Adrenal gland (tissue), 12 donors: ENCODE results near the gene HIP1R. TPM values are rescaled to one million over a fixed set of nuclear protein-coding genes. Genes with fewer than 3 reads are reported as not detected.
A peak's percentile ranks its signal among the peaks of the same experiment; 100 is the strongest.

Source experiments
- DNase-seq, 7 donors: peaks; one replicate each; pipeline ENCODE4 v3.0.0-alpha.2; 2019 to 2020
- H3K27ac ChIP-seq, 5 donors: fragments of 200-600 bp; sonication (generic) in 4 of 5; 1 replicate in 3 of 5; 2 replicates in 2 of 5; pipeline versions ENCODE4 v1.5.1 to v1.8.0; 2016 to 2020; ENCODE audit warnings: mild to moderate bottlenecking in 1 of 5
- H3K27me3 ChIP-seq: fragments of 200-600 bp; 2 replicates; pipeline ENCODE4 v1.8.0; 2021
- H3K36me3 ChIP-seq, 2 donors: fragments of 200-600 bp; replicated peaks in 1 of 2; 1 replicate in 1 of 2; 2 replicates in 1 of 2; pipeline versions ENCODE4 v1.5.1 to v1.8.0; 2018 to 2022
- H3K4me1 ChIP-seq, 2 donors: fragments of 200-600 bp; replicated peaks in 1 of 2; 1 replicate in 1 of 2; 2 replicates in 1 of 2; pipeline versions ENCODE4 v1.5.1 to v1.8.0; 2018 to 2021
- H3K4me3 ChIP-seq, 4 donors: fragments of 200-600 bp; sonication (generic) in 3 of 4; one replicate each; pipeline ENCODE4 v1.5.1; 2016 to 2018
- H3K9me3 ChIP-seq, 3 donors: fragments of 200-600 bp; sonication (generic) in 1 of 3; replicated peaks in 1 of 3; 1 replicate in 2 of 3; 2 replicates in 1 of 3; pipeline versions ENCODE4 v1.5.1 to v1.8.0; 2016 to 2021
- CTCF ChIP-seq, 6 experiments: fragments of 450-650 bp in 4 of 6; fragments of 200-600 bp in 2 of 6; sonication (generic) in 1 of 6; IDR thresholded peaks; 1 replicate in 5 of 6; 2 replicates in 1 of 6; pipeline versions ENCODE4 v1.5.1 to v1.8.0; 2016 to 2021; ENCODE audit warnings: antibody characterized with exemption in 6 of 6, mild to moderate bottlenecking in 2 of 6, moderate library complexity in 1 of 6
- POLR2A ChIP-seq, 2 donors: fragments of 450-650 bp; IDR thresholded peaks; one replicate each; pipeline ENCODE4 v1.6.1; 2017; ENCODE audit warnings: antibody characterized with exemption in 2 of 2, mild to moderate bottlenecking in 2 of 2, moderate library complexity in 1 of 2
- WGBS, 4 donors: extraction: QIAGEN DNeasy Blood & Tissue Kit in 2 of 4; methylation state at CpG; one replicate each; pipeline versions ENCODE4 v1.1.5 to v1.1.7; 2013 to 2017; 5-methylcytosine and 5-hydroxymethylcytosine counted together
- intact Hi-C, 2 donors: fragments of 100-400 bp; cut with DNase I; formaldehyde crosslinking; loops; one replicate each; pipeline versions ENCODE4 v1.14.1 to v1.15.0; 2022 to 2023
- polyA plus RNA-seq, 3 donors: library from polyadenylated mRNA; stranded (reverse); fragments of 200-250 nt in 2 of 3; fragments of 350-450 nt in 1 of 3; fragmentation: Illumina TruSeq in 1 of 3; extraction: RNeasy Lipid Tissue Mini Kit (QIAGEN cat#74804) in 1 of 3; gene quantifications; one replicate each; pipeline ENCODE4 v1.2.3, GENCODE V29; 2013 to 2014
- total RNA-seq, 9 donors: library from RNA; depleted of rRNA in 4 of 9; stranded (reverse); fragments of >200 nt in 4 of 9; fragments of 120-200 nt in 1 of 9; fragmentation: NEBNext Ultra II Directional in 1 of 9; extraction: Animal tissue kit (Norgen Biotek cat#: 25700) in 1 of 9; gene quantifications; one replicate each; pipeline versions ENCODE4 v1.1.0 to v1.2.4, GENCODE V29; 2013 to 2023
- donor health status: healthy with polysubstance abuse.
- donor health status: Bipolar disorder and iron deficiency.
- donor health status: DM: yes; HTN: yes; CAD: no.
- donor health status: DM: no; HTN: no; CAD: no.
- donor health status: DM: no; HTN: no; CAD: no.
- donor health status: DM: yes; HTN: yes; CAD: no.

HIP1R gene
- total and polyA plus RNA-seq, 12 donors, result 21.6 to 107 (median 41.3) TPM

GRCh38 chr12:122843455-122843854, 8.2 kb downstream of the HIP1R start:
- WGBS, 4 donors, result 92 to 99% (median 95%) methylated on average over 4 to 8 of the region's 8 CpGs
- Histone ChIP-seq H3K9me3 (no peaks in the 10 kb centered on the region), H3K27ac (peak overlapping the region in 3 of 5 donors; percentile 96 to 98 (median 98)), H3K4me1 (peaks cover 28 to 34% of the 10 kb centered on the region in 2 donors), H3K36me3 (no peaks in the 10 kb centered on the region), H3K4me3 (no peak overlapping the region), H3K27me3 (no peaks in the 10 kb centered on the region)
- intact Hi-C loops, result no loop called here
- DNase-seq, result peak in 3 of 7 donors; percentile 8 to 21 (median 17)
- TF ChIP-seq POLR2A (IDR thresholded peaks at IDR 0.05) (no peak), CTCF (IDR thresholded peaks at IDR 0.05) (no peak)

- intact Hi-C loops, result no loop called here
- WGBS, 4 donors, result 68 to 89% (median 76%) methylated on average over 3 to 8 of the region's 8 CpGs
Observed at GRCh38 chr12:122844366-122844971, 9.2 kb downstream of the HIP1R start.

GRCh38 chr12:122845041-122845864, 10.0 kb downstream of the HIP1R start:
- intact Hi-C loops, result no loop called here
- DNase-seq, result peak in 5 of 7 donors; percentile 52 to 77 (median 66)
- Histone ChIP-seq H3K36me3 (no peaks in the 10 kb centered on the region), H3K9me3 (no peaks in the 10 kb centered on the region), H3K27ac (peak overlapping the region in 3 of 5 donors; percentile 32 to 98 (median 57)), H3K27me3 (no peaks in the 10 kb centered on the region), H3K4me1 (peaks cover 28 to 34% of the 10 kb centered on the region in 2 donors), H3K4me3 (no peak overlapping the region)
- WGBS, 4 donors, result 66 to 93% (median 68%) methylated on average over 7 to 30 of the region's 30 CpGs
- TF ChIP-seq CTCF (IDR thresholded peaks at IDR 0.05), result no peak
- TF ChIP-seq POLR2A (IDR thresholded peaks at IDR 0.05), result peak in 1 of 2 donors; percentile 50

More at GRCh38 chr12:122844366-122844971, 9.2 kb downstream of the HIP1R start:
- no peaks in the 10 kb centered on the region for H3K36me3 ChIP-seq
- H3K27me3 ChIP-seq, result no peaks in the 10 kb centered on the region
- peaks cover 28 to 34% of the 10 kb centered on the region in 2 donors for H3K4me1 ChIP-seq
- H3K27ac ChIP-seq, result peak overlapping the region in 3 of 5 donors; percentile 32 to 98 (median 57)
- TF ChIP-seq POLR2A (IDR thresholded peaks at IDR 0.05) (no peak), CTCF (IDR thresholded peaks at IDR 0.05) (no peak)
- H3K9me3 ChIP-seq, result no peaks in the 10 kb centered on the region
- DNase-seq, result peak in 1 of 7 donors; percentile 29
- no peak overlapping the region for H3K4me3 ChIP-seq

GRCh38 chr12:122845865-122846621, 10.8 kb downstream of the HIP1R start:
- Histone ChIP-seq H3K27ac (no peak overlapping the region), H3K9me3 (no peaks in the 10 kb centered on the region), H3K4me1 (peaks cover 26 to 27% of the 10 kb centered on the region in 2 donors), H3K4me3 (no peak overlapping the region), H3K36me3 (no peaks in the 10 kb centered on the region), H3K27me3 (no peaks in the 10 kb centered on the region)
- intact Hi-C loops, result no loop called here
- DNase-seq, result peak in 2 of 7 donors; percentile 7 to 21
- TF ChIP-seq POLR2A (IDR thresholded peaks at IDR 0.05) (no peak), CTCF (IDR thresholded peaks at IDR 0.05) (no peak)
- 82 to 90% (median 85%) methylated on average over 6 to 14 of the region's 14 CpGs for WGBS, 4 donors
